ENCODE data around the gene TMEM179B. TPM values are rescaled to one million over a fixed set of nuclear protein-coding genes. Genes with fewer than 3 reads are reported as not detected.

TMEM179B gene
- total and polyA plus RNA-seq, 7 experiments from 2014 or later = 23.2 to 113 (median 61.1) TPM

Small RNA genes lying within 50 kb of the gene (microRNA-seq; reads per million reads assigned to microRNA genes)
- gene MIR6514 (ENCODE audit: borderline microRNAs expressed) (not detected), gene MIR6748 (ENCODE audit: borderline microRNAs expressed) (not detected)

Other genes with a start within 250 kb of the TMEM179B start
Only the 30 nearest of the 31 such genes appear.
- 1,000 to 10,000 TPM; 1,186 to 2,550 (median 2,338) TPM for gene EEF1G, start 213.5 kb upstream of the TMEM179B start, total RNA-seq
- 1,000 to 10,000 TPM; 2,027 to 2,354 TPM for gene EEF1G, start 213.5 kb upstream of the TMEM179B start, polyA plus RNA-seq
- gene TUT1, start 195.9 kb upstream of the TMEM179B start, total RNA-seq = 10 to 100 TPM; 34.5 to 54.6 (median 37.4) TPM
- 10 to 100 TPM; 20.2 to 25.4 TPM for gene TUT1, start 195.9 kb upstream of the TMEM179B start, polyA plus RNA-seq
- gene MTA2, start 185.5 kb upstream of the TMEM179B start, total RNA-seq = 100 to 1,000 TPM; 134 to 238 (median 199) TPM
- 10 to 100 TPM; 25.6 to 46.4 TPM for gene MTA2, start 185.5 kb upstream of the TMEM179B start, polyA plus RNA-seq
- 100 to 1,000 TPM; 152 to 209 (median 188) TPM for gene EML3, start 174.6 kb upstream of the TMEM179B start, total RNA-seq
- 10 to 100 TPM; 14.6 to 23.9 TPM for gene EML3, start 174.6 kb upstream of the TMEM179B start, polyA plus RNA-seq
- gene ROM1, start 174.1 kb upstream of the TMEM179B start, total RNA-seq = 1 to 10 TPM; 1.2 to 2.4 (median 2.0) TPM
- under 1 TPM in 1 of 2 donors, not detected in 1; 0.51 TPM for gene ROM1, start 174.1 kb upstream of the TMEM179B start, polyA plus RNA-seq
- 10 to 100 TPM; 55.8 to 78.1 (median 71.2) TPM for gene B3GAT3, start 165.4 kb upstream of the TMEM179B start, total RNA-seq
- gene B3GAT3, start 165.4 kb upstream of the TMEM179B start, polyA plus RNA-seq = 10 to 100 TPM; 35.0 to 41.9 TPM
- 100 to 1,000 TPM; 203 to 313 (median 286) TPM for gene GANAB, start 140.8 kb upstream of the TMEM179B start, total RNA-seq
- 100 to 1,000 TPM; 157 to 189 TPM for gene GANAB, start 140.8 kb upstream of the TMEM179B start, polyA plus RNA-seq
- 10 to 100 TPM; 14.0 to 33.8 (median 32.1) TPM for gene INTS5, start 134.1 kb upstream of the TMEM179B start, total RNA-seq
- gene INTS5, start 134.1 kb upstream of the TMEM179B start, polyA plus RNA-seq = 10 to 100 TPM; 39.1 to 72.2 TPM
- gene C11orf98, start 122.2 kb upstream of the TMEM179B start, total RNA-seq = 100 to 1,000 TPM in 1 of 5 experiments, 10 to 100 TPM in 4; 23.2 to 103 (median 47.6) TPM
- 10 to 100 TPM; 84.2 to 96.9 TPM for gene C11orf98, start 122.2 kb upstream of the TMEM179B start, polyA plus RNA-seq
- 10 to 100 TPM in 4 of 5 experiments, 1 to 10 TPM in 1; 8.9 to 29.3 (median 23.7) TPM for gene CSKMT, start 122.1 kb upstream of the TMEM179B start, total RNA-seq
- 1 to 10 TPM; 2.5 TPM for gene CSKMT, start 122.1 kb upstream of the TMEM179B start, polyA plus RNA-seq
- gene UQCC3, start 115.7 kb upstream of the TMEM179B start, total RNA-seq = 1 to 10 TPM; 2.2 to 8.2 (median 5.8) TPM
- 10 to 100 TPM in 1 of 2 donors, 1 to 10 TPM in 1; 9.1 to 11.1 TPM for gene UQCC3, start 115.7 kb upstream of the TMEM179B start, polyA plus RNA-seq
- 10 to 100 TPM; 13.8 to 26.4 (median 20.8) TPM for gene LBHD1, start 115.1 kb upstream of the TMEM179B start, total RNA-seq
- gene LBHD1, start 115.1 kb upstream of the TMEM179B start, polyA plus RNA-seq = 1 to 10 TPM; 3.5 to 5.9 TPM
- gene UBXN1, start 108.3 kb upstream of the TMEM179B start, total RNA-seq = 100 to 1,000 TPM; 114 to 215 (median 207) TPM
- gene UBXN1, start 108.3 kb upstream of the TMEM179B start, polyA plus RNA-seq = 100 to 1,000 TPM; 218 to 256 TPM
- gene LRRN4CL, start 97.9 kb upstream of the TMEM179B start, total RNA-seq = under 1 TPM in 3 of 5 experiments, not detected in 2; 0.12 to 0.38 (median 0.24) TPM
- not detected for gene LRRN4CL, start 97.9 kb upstream of the TMEM179B start, polyA plus RNA-seq
- 10 to 100 TPM; 28.4 to 53.9 (median 39.0) TPM for gene BSCL2, start 80.0 kb upstream of the TMEM179B start, total RNA-seq
- gene BSCL2, start 80.0 kb upstream of the TMEM179B start, polyA plus RNA-seq = 10 to 100 TPM; 57.9 to 63.5 TPM
- gene GNG3, start 79.7 kb upstream of the TMEM179B start, total RNA-seq = not detected
- gene GNG3, start 79.7 kb upstream of the TMEM179B start, polyA plus RNA-seq = not detected
- 10 to 100 TPM; 43.4 to 77.5 (median 65.3) TPM for gene HNRNPUL2, start 59.9 kb upstream of the TMEM179B start, total RNA-seq
- 1 to 10 TPM; 1.9 TPM for gene HNRNPUL2, start 59.9 kb upstream of the TMEM179B start, polyA plus RNA-seq
- gene TTC9C, start 58.9 kb upstream of the TMEM179B start, total RNA-seq = 10 to 100 TPM; 13.1 to 53.0 (median 47.1) TPM
- gene TTC9C, start 58.9 kb upstream of the TMEM179B start, polyA plus RNA-seq = 10 to 100 TPM; 12.0 to 29.3 TPM
- gene ZBTB3, start 33.2 kb upstream of the TMEM179B start, total RNA-seq = 10 to 100 TPM in 3 of 5 experiments, 1 to 10 TPM in 2; 6.4 to 24.1 (median 19.0) TPM
- gene ZBTB3, start 33.2 kb upstream of the TMEM179B start, polyA plus RNA-seq = 1 to 10 TPM; 4.1 to 7.7 TPM
- 100 to 1,000 TPM in 1 of 5 experiments, 10 to 100 TPM in 4; 62.7 to 109 (median 77.8) TPM for gene POLR2G, start 25.8 kb upstream of the TMEM179B start, total RNA-seq
- 100 to 1,000 TPM; 225 to 245 TPM for gene POLR2G, start 25.8 kb upstream of the TMEM179B start, polyA plus RNA-seq
- 10 to 100 TPM; 13.1 to 34.9 (median 24.1) TPM for gene TAF6L, start 16.0 kb upstream of the TMEM179B start, total RNA-seq
- gene TAF6L, start 16.0 kb upstream of the TMEM179B start, polyA plus RNA-seq = 10 to 100 TPM in 1 of 2 donors, 1 to 10 TPM in 1; 8.4 to 13.9 TPM
- 10 to 100 TPM in 3 of 5 experiments, 1 to 10 TPM in 2; 6.3 to 24.5 (median 21.0) TPM for gene TMEM223, start 4.6 kb downstream of the TMEM179B start, total RNA-seq
- gene TMEM223, start 4.6 kb downstream of the TMEM179B start, polyA plus RNA-seq = 10 to 100 TPM; 58.5 to 60.4 TPM
- 100 to 1,000 TPM in 4 of 5 experiments, 10 to 100 TPM in 1; 92.1 to 421 (median 195) TPM for gene NXF1, start 18.0 kb downstream of the TMEM179B start, total RNA-seq
- gene NXF1, start 18.0 kb downstream of the TMEM179B start, polyA plus RNA-seq = 100 to 1,000 TPM in 1 of 2 donors, 10 to 100 TPM in 1; 66.9 to 106 TPM
- 100 to 1,000 TPM in 2 of 5 experiments, 10 to 100 TPM in 3; 47.0 to 152 (median 57.3) TPM for gene STX5, start 44.6 kb downstream of the TMEM179B start, total RNA-seq
- gene STX5, start 44.6 kb downstream of the TMEM179B start, polyA plus RNA-seq = 10 to 100 TPM; 23.8 to 32.8 TPM
- under 1 TPM in 1 of 5 experiments, not detected in 4; 0.89 TPM for gene TEX54, start 45.4 kb downstream of the TMEM179B start, total RNA-seq
- gene TEX54, start 45.4 kb downstream of the TMEM179B start, polyA plus RNA-seq = 1 to 10 TPM; 1.6 to 2.1 TPM
- 100 to 1,000 TPM in 4 of 5 experiments, 10 to 100 TPM in 1; 87.2 to 279 (median 102) TPM for gene WDR74, start 52.2 kb downstream of the TMEM179B start, total RNA-seq
- gene WDR74, start 52.2 kb downstream of the TMEM179B start, polyA plus RNA-seq = 10 to 100 TPM; 55.0 to 56.9 TPM
- 100 to 1,000 TPM; 159 to 239 (median 218) TPM for gene SLC3A2, start 93.5 kb downstream of the TMEM179B start, total RNA-seq
- 100 to 1,000 TPM; 118 to 189 TPM for gene SLC3A2, start 93.5 kb downstream of the TMEM179B start, polyA plus RNA-seq
- not detected for gene CHRM1, start 134.0 kb downstream of the TMEM179B start, total RNA-seq
- not detected for gene CHRM1, start 134.0 kb downstream of the TMEM179B start, polyA plus RNA-seq
- gene SLC22A6, start 197.6 kb downstream of the TMEM179B start, total RNA-seq = not detected
- not detected for gene SLC22A6, start 197.6 kb downstream of the TMEM179B start, polyA plus RNA-seq
- gene SLC22A8, start 228.4 kb downstream of the TMEM179B start, total RNA-seq = not detected
- not detected for gene SLC22A8, start 228.4 kb downstream of the TMEM179B start, polyA plus RNA-seq

All from naive thymus-derived CD4-positive, alpha-beta T cell (primary cell).